ENCODE measurements around the gene ADAMTS14.

ADAMTS14 gene

DNA sequence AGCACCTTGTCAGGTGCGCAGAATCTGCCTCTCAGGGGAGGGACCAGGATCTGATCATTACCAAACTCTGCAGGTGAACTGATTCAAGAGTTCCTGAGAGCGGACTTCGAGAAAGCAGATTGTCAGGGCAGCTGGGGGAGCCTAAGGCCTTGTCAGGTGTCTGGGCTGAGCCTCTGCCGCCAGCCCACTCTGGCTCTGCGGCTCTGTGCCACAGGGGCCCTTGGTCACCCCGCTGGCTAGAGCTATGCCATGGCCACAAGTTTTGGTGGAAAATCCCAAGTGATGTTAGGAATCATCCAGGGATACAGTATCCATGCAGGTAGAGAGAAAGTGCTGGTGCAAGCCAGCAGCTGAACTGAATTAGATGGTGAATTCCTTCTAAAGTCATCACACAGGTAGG is 4.2 kb downstream of the ADAMTS14 start:
- FAIRE-seq, result no peak

DNA sequence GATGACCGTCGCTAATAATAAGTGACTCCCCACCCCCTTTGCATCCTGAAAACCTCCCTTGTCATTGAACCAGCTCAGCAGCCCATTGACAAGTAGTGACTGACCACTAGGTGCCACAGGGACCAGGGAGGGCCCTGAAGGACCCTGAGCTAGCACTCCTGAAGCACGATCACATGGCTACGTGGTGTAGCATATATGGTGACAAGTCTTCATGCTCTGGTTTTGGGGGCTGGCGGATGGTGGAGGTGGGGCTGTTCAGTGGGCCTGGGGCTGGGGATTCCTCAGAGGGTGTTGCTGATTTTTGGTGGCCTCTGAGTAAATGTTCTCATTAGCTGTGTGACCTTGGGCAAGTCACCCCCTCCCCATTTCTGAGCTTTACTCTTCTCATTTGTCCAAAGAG is 4.7 kb downstream of the ADAMTS14 start:
- FAIRE-seq, result no peak

DNA sequence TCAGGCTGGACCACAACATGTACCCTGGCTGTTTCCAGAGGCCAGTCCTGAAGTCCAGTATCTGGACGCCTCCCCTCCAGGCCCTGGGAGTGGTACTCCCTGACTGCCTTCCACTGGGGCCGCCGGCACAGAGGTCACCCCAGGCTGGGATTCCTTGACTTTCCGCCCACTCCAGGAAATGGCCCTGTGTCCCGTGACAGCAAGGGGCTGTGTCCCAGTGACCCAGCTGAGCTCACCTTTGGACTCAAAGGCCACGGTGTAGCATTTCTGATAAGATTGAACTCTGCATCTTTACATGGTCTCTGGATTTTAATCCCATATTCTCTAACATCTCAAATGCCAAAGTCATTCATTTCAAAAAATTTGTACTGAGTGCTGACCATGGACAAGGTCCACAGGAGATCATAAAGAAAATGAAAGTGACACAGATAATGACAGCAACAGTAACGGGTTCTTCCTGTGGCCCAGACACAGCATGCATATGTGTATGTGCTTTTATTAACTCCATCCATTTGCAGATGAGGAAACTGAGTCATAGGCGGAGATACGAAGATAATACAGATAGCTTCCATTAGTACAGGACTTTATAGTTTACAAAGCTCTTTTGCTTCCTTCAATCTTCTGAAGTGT is 5.4 kb downstream of the ADAMTS14 start:
- FAIRE-seq, result no peak

DNA sequence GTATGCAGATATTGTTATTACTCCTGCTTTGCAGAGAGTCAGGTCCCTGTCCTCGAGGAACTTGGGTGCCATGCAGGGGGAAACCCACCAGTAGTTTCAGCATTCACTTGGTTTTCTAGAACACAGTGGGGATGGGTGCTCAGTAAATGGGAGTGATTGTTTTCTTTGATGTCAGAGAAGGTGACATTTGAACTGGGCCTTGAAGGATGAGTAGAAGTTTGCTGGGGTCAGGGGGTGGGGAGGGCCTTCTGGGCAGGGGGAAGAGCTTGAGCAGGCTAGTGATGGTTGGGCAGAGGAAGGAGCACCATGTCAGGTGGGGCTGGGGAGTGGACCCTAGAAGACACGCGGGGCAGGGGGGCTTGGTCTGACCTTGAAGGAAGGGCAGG is 5.9 kb downstream of the ADAMTS14 start:
- FAIRE-seq, result no peak

DNA sequence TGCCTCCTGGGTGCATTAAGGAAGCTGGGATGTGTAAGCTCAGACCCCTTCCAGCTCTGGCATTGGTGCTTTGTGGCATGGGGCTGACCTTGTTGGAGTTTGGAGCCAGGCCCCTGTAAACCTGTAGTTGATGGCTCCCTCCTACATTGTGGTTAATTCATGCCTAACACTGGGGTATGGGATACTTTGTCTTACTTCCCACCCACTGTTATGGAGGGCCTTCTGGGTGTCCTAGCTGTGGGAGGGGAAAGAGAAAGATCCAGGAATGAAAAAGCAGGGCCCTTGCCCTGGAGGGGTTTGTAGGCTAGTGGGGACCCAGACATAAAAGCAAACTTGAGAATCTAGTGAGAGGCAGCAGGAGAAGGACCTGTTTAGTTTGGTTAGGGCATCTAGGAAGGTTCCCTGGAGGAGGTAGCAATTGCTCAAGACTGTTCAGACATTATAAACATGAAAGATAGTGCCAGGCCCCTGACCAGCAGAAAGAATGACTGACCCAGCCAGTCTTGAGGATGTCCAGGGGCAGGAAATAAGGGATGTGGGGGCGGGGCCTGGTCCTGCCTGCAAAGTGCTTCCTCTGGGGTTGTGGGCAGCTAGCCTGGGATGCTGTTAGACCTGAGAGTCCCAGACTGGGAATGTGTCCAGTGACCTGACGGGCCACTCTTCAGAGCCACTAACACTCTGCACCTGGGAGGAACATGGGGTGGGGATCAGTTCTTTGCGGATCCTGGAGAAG is 6.6 kb downstream of the ADAMTS14 start:
- no peak for FAIRE-seq

- FAIRE-seq, result no peak
Measured at GRCh38 chr10:70679498-70679897, 7.2 kb downstream of the ADAMTS14 start.

DNA sequence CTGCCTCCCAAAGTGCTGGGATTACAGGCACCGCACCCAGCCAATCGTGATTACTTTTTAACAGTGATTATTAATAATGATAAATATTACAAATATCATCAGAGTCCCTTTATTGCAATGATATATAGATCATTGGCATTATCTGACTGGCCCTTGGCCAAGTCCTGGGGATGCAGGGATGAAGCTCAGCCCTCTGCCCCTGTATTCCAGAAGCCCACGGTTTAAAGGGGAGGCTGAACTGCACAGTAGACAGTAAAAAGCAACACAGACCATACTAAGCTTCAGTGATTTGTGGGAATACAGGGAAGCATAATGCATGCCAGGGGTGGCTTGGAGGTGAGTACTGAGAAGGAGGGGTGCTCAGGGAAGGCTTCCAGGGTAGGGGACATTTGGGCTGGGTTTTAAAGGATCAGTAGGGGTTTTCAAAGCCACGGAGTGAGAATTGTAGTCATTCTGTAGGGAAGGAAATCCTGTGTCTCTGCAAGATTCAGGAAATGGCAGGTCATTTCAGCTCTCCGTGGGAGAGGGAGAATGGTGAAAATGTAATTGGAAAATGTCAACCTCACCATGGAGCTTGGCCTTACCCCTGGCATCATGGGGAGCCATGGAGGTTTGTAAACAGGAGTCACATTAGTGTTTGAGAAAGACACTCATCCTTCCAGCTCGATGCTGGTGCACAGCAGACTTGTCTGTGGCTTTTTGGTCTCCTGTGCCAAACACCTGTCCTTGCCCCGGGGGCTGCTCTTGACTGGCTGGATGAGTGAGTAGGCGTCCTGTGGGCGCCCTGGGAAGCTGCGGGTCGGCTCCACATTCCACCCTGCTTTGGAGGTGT is 8.8 kb downstream of the ADAMTS14 start:
- FAIRE-seq, result no peak

- no peak for FAIRE-seq
Measured at GRCh38 chr10:70681731-70682005, 9.4 kb downstream of the ADAMTS14 start.

DNA sequence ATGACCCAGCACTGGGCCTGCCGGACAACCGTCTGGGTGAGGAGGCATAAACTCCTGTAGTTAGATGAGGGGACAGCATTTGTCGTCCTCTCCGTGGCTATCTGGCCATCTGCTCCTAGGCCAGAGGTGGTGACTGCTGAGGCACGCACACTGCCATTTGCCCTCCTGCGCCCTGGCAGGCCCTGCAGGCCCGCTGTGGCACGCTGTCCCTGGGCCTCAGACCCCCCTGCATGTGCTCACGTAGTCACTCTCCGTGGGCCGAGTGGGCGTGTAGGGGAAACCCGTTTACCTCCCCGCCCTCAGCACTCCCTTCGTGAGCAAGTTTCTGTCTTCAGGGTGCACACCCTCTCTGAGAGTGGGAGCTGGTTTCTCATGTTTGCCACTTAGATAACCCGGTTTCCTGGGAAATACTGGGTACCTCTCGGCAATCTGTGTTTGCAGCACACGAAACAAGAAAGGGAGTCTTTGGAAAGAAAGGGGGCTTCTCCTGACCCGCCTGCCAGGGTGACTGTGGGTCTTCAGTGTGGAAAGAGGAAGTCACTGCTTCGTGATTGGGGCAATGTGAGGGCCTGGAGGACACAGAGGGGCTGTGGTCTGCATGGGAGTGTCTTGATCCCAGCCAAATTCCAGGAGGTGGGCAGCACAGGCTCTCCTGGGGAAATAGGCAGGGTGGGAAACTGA is 10.8 kb downstream of the ADAMTS14 start:
- no peak for FAIRE-seq

DNA sequence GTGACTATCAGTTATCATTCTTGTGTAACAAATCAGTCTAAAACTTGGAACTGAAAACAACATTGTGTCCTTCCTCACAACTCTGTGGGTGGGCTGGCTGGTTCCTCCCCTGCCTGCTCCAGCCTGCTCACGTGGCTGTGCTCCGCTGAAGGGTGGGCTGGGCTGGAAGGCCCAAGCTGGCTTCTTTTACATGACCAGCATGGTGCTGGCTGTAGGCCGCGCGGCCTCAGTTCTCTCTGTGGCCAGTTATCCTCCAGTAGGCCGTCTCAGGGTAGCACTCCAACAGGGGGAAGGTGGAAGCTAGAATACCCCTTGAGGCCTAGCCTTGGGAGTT is 11.3 kb downstream of the ADAMTS14 start:
- no peak for FAIRE-seq

DNA sequence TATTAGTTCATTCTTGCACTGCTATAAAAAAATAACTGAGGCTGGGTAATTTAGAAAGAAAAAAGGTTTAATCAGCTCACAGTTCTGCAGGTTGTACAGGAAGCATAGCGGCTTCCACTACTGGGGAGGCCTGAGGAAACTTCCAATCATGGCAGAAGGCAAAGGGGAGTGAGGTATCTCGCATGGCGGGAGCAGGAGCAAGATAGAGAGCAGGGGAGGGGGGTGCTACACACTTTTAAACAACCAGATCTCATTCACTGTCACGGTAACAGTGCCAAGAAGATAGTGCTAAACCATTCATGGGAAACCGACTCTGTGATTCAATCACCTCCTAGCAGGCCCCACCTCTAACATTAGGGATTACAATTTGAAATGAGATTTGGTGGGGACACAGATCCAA is 11.6 kb downstream of the ADAMTS14 start:
- FAIRE-seq, result no peak

DNA sequence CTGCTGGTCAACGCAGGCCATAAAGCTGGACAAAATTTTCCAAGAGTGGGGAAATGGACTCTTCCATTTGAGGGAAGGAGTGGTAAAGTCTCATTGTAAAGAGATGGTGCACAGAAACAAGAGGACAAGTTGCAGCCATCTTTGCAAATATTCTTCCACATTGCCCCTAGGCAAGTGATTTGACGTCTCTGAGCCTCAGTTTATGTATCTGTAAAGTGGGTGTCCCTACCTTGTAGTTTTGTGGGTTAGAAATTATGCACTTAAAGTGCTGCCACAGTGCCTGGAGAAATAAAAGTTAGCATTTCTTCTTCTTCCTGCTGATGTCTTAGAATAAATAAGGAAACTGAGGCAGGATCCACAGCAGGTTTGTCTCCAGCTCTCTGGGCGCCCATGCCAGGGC is 12.1 kb downstream of the ADAMTS14 start:
- no peak for FAIRE-seq

DNA sequence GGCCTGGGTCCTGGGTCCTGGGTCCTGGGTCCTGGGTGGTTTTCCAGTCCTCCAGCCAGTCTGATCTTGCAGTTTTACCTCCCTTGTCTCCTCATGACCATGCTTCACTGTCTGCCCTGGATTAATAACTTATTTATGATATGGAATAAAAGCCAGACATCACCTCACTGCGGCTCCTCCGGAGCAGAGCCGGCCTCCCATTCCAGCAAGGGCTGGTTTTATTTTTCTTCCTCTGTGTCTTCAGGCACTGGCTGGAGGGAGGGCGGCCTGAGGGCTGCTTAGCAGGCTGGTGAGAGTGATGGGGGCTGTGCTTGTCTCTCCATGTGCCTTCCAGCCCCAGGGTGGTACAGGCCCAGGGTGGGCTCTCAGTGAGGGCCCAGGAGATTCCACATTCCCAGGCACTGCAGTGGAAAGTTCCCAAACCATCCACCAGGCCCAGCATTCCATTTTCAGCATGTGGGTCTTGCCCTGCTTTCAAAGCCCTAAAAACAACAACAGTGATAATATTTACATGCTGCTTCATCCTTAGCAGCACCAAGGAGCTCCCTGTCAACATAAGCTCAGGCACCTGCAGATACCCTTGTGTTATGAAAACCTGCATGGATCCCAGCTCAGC is 12.6 kb downstream of the ADAMTS14 start:
- FAIRE-seq, result no peak

DNA sequence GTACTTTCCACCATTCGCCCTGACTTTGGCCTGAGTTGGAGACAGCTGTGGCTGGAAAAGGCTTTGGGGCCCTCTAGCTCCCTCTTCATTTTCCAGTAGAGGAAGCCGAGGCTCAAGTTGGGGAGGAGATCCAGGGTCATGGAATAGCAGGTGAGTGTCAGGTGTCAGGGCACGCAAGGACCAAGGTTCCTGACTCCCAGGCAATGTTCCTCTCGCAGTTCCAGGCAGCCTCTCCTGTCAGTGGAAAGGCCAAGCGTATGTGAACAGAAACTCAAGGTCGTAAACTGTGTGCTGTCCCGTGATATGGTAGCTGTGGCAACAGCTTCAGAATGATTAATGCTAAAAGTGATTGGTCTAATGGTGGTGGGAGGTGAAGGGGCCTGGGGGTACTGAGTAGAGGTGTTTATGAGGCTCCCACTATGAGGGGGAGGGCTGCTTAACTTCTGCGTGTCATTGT is 13.2 kb downstream of the ADAMTS14 start:
- FAIRE-seq, result no peak

DNA sequence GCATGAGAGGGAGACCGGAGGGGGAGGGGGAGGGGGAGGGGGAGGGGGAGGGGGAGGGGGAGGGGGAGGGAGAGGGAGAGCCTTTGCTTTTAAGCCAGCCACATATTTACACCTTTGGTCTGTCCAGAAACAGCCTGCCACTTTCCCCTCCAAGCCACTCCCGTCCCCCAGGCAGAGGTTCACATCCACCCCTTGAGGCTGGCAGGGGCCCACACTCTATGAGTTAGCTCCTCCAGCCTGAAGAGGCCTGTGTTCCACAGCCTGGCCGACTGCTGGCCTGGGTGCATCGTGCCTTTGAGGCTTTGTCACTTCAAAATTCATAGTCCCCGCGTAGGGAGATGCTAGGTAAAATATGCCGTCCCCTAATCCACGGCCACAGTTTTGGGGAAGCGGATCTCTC is 16.5 kb downstream of the ADAMTS14 start:
- FAIRE-seq, result no peak

GRCh38 chr10:70689661-70690060 is 17.4 kb downstream of the ADAMTS14 start:
- no peak for FAIRE-seq

- no peak for FAIRE-seq
Measured at GRCh38 chr10:70690589-70690988, 18.3 kb downstream of the ADAMTS14 start.

DNA sequence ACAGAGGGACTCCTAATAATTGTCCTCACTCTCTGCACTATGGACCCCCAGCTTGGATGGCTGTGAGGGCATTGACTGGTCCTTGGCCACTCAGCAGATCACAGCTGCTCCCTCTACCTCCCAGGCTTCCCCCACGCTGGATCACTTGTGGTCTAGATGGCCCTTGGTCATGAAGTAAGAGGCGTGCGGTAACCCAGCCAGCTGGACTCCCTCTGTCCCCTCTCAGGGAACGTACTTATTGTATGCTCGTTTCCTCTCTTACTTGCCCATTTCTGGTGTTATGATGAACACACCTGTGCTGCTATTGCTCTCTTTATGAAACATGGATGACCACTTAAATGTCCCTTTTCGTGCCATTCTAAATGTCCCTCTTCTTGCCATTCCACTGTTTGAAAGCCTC is 19.3 kb downstream of the ADAMTS14 start:
- no peak for FAIRE-seq

- FAIRE-seq, result no peak
Measured at GRCh38 chr10:70692043-70692603, 19.8 kb downstream of the ADAMTS14 start.

GRCh38 chr10:70693619-70694335 is 21.5 kb downstream of the ADAMTS14 start:
- no peak for FAIRE-seq

GRCh38 chr10:70694418-70695141 is 22.3 kb downstream of the ADAMTS14 start:
- no peak for FAIRE-seq

Data from A204.1 (cell line).